HG02938 (cell line): Measurements from ENCODE around the gene EMC9.
"Not testable (repeated sequence)": the region's sequence is repeated elsewhere in the genome, so short reads cannot be mapped to it uniquely, and the experiment has no call there.

Experiments
- ATAC-seq: cut with Tn5 transposase; IDR thresholded peaks from one replicate; pipeline ENCODE4 v1.9.1; 2021; ENCODE audit warnings: mild to moderate bottlenecking, moderate library complexity; ENCODE audit not compliant: unreplicated experiment

The EMC9 gene

GRCh38 chr14:24110523-24110922 is 30.9 kb downstream of the EMC9 start:
- ATAC-seq: no peak

- ATAC-seq: no peak
These were observed 31.3 kb downstream of the EMC9 start for GRCh38 chr14:24110060-24110459.

DNA sequence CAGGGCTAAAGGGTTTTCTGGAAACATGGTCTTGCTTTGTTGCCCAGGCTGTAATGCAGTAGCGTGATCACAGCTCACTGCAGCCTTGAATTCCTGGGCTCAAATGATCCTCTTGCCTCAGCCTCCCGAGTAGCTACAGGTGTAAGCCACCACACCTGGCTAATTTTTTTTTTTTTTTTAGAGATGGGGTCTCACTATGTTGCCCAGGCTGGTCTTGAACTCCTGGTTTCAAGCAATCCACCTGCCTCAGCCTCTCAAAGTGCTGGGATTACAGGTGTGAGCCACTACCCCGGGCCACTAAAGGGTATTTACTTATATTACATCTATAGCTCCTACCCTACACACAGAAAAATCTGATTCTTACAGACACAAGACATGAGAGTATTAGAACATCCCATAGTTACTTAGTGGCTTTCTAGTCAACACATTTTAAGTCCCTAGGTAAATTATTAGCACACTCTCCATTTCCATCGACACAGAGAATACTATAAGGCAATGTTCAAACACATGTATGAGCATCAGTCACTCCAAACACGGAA is 33.0 kb downstream of the EMC9 start:
- ATAC-seq: no peak

DNA sequence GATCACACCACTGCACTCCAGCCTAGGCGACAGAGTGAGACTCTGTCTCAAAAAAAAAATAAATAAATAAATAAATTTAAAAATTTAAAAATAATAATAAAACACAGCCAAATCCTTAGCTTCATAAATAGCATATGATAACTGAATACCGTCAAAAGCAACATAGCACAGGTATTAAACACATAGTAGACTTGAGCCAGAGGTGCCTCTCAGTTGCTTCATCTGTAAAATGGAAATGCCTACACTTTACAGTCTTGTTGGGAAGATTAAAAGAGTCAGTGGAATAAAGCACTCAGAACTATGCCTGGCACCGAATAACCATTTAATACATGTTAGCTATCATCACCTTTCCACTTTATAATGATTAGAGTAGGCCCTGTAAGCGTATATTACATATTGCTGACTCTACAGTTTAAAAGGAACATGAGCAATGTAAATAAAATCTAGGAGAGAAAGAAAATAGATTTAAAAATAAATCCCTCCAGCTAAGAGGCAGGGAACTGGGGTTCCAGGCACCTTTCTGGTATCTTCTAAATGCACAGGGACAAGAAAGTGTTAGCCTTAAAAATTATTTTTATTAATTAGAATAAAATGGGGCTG is 34.6 kb downstream of the EMC9 start:
- ATAC-seq: no peak

- ATAC-seq: not testable (repeated sequence)
These were observed 35.7 kb downstream of the EMC9 start for GRCh38 chr14:24105609-24106239.

GRCh38 chr14:24103451-24103850 is 37.9 kb downstream of the EMC9 start:
- ATAC-seq: no peak

DNA sequence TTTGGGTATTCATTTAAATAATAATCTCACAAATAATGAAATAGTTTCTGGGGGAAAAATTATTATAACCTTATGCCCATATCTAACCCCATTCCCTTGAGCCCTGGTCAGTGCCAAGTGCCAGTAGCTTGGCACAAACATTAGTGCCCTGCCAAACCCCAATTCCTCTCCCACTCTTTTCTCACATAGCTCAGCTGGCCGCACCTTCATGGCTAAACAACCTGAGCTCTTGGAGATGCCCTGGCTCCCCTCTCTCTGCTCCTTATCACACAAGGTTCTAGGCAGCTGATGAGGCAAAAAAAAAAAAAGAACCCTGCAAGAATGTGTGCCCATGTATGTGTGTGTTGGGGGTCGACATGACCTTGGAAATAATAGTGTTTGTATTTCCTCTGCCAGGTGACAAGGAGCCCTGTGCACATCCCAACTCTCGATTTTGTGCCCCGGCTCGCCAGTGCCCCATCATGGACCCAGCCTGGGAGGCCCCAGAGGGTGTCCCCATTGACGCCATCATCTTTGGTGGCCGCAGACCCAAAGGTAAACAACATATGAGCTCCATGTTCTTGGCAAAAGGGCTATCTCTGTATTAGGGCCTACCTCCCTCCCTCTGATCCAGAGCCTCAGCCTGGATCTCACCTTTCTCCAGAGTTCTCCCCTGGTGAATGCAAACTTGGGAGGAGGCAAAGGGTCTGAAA is 38.9 kb downstream of the EMC9 start:
- ATAC-seq: no peak

- no peak for ATAC-seq
These were observed 40.4 kb downstream of the EMC9 start for GRCh38 chr14:24100982-24101494.

DNA sequence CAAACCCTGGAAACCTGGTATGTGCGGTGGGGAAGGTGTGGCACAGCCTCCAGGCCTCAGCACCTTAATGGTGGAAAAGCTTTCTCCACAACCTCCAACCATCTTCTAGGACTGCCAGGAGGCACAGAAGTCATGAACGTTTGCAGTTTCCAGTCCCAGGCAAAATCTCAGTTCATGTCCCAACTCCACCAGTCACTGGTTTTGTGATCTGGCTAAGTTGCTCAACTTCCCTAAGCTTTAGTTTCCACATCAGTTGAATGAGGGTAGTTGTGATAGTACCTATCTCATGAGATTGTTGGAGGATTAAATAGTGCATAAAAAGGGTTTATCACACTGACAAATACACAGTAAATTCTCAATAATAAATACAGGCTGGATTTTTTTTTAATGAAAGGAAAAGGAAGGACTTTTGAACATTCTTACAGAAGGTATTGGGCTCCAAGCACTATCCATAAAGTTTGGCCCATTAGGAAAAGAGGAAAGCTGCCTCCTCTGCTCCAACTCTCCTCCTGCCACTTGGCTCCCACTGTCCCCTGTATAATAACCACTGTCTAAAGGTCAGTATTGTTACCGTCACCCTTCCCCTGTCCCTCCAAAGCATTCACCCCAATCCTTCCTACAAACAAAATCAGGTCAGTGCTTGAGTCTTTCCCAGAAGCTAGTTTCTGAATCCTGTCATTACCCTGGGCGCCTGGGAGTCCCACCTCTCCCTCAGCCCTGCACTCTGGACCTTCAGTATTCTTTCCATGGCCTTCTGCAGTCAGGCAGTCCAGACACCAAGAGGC is 41.0 kb downstream of the EMC9 start:
- ATAC-seq: no peak

DNA sequence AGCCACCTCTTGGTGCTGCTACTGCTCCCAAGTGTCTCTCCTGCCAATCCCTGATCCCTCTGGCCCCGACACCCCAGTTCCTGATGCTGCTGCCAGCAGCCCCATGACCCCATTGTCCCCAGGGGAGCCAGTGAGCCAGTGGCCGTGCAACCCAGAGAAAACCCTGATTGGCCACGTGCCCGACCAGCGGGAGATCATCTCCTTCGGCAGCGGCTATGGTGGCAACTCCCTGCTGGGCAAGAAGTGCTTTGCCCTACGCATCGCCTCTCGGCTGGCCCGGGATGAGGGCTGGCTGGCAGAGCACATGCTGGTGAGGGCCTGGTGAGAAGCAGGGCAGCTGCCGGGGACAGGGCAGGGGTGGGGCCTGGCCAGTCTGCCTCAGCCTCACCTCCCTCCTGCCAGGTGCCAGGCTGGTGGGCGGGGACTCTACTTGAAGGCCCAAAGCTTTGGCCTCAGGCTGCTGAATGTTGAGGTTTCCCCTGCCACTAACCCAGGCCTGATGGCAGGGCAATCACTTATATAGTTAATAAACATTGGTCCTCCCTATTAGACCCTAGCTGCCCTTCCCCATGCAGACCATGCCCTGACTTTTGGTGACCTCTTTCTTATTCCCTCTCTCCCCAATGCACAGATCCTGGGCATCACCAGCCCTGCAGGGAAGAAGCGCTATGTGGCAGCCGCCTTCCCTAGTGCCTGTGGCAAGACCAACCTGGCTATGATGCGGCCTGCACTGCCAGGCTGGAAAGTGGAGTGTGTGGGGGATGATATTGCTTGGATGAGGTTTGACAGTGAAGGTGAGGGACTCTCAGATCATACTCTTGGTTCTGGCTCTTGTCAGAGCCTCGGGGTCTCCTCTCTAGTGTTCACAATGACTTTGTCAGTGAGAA is 42.2 kb downstream of the EMC9 start:
- no peak for ATAC-seq

DNA sequence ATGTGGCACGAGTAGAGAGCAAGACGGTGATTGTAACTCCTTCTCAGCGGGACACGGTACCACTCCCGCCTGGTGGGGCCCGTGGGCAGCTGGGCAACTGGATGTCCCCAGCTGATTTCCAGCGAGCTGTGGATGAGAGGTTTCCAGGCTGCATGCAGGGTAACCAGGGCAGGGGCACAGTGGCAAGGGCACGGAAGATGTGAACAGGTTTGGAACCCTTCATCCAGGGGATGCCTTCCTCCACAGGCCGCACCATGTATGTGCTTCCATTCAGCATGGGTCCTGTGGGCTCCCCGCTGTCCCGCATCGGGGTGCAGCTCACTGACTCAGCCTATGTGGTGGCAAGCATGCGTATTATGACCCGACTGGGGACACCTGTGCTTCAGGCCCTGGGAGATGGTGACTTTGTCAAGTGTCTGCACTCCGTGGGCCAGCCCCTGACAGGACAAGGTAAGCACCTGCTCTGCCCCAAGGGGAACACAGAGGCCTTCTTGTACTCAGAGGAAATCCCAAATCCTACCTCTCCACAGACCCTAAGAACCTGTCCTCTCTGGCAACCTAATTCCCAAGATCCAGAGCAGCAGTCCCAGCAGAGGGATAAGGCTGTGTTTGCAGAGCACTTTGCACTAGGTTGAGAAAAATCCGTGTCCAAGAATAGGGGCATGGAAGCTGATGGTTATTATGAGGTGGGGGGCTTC is 43.0 kb downstream of the EMC9 start:
- no peak for ATAC-seq

GRCh38 chr14:24096545-24097181 is 44.7 kb downstream of the EMC9 start:
- ATAC-seq: no peak

DNA sequence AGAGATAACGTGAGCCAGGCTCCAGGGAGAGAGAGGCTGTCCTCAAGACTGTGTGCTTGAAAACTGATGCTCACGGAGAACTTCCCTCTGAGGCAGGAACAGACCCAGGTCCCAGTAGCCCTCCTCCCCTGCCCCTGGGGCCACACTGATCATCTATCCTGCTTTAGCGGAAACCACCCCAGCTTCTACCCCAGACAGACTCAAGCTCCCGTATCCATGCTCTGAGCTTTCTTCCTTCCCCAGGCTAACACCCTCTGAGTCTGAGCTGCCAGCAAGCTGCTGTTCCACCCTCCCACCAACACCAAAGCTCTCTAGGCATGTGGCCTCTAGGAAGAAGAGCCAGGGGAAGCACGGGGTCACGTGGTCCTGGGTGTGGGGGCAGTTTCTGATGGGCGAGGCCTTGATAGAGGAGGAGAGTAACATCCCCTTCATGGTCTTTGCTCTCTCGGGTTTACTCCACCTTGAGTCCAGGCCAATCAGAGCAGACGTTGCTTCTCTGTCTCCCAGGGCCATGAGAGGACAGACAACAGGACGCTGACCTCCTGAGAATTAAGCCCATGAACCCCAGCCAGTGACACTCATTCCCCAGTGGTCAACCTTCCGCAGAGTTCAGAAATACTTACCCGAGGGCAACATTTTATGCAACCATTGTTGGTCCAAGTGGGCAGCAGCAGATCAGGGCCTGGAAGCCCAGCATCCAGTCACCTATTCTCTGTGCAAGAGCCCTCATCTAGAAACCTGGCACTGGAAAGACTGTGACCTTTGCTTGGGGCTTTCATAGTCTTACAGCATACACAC is 45.9 kb downstream of the EMC9 start:
- peak; percentile 74 for ATAC-seq

DNA sequence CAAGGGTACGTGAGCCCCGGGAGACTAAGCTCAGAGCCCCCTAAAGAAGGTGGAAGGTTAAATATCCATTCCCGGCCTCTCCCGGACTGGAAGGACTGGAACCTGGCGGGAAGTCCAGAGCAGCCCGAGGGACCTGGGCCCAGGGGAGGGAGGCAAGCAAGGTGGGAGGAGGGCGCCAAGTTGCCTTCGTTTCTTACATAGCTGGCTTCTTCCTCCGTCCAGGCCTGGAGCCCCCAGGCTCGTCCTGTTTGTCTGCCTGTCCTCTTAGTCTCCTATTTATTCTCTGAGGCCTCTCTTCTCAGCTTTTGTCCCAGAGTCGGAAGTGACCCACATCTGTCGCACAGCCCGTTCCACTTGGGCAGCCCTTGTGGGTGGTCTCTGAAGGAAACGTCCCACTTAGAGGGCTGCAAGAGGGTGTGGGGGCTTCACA is 46.5 kb downstream of the EMC9 start:
- no peak for ATAC-seq

- ATAC-seq: peak; percentile 41
These were observed 47.2 kb downstream of the EMC9 start, which contains the start of gene PCK2 for GRCh38 chr14:24093901-24094840. Gene PCK2, plus strand, starts transcription at chr14:24094311. Its CDS starts 95 bp downstream, at chr14:24094406.

DNA sequence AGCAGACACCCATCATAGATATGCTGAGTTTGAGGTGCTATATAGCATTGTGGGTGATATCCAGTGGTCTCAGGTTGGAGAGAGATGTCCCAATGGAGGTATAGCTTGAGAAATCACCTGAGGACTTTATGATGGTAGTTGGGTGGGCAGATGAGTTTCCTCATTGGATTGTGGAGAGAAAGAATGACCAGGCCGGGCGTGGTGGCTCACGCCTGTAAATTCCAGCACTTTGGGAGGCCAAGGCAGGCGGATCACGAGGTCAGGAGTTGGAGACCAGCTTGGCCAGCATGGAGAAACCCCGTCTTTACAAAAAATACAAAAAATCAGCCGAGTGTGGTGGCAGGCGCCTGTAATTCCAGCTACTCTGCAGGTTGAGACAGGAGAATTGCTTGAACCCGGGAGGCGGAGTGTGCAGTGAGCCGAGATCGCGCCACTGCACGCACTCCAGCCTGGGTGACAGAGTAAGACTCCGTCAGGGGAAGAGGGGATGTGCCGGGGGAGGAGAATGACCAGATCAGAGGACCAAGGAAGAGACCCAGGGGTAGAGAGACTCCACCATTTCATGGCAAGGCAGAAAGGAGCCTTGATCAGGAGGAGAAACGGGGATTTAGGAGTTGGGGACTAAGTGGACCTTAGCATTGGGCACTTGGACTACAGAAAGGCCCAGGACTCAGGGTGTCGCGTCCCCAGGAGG is 48.0 kb downstream of the EMC9 start:
- ATAC-seq: no peak
